HG03175 (cell line): ENCODE data around the gene LUM.

ENCODE experiments used
- ATAC-seq: cut with Tn5 transposase; IDR thresholded peaks from one replicate; pipeline ENCODE4 v1.9.1; 2021; ENCODE audit warnings: mild to moderate bottlenecking, moderate library complexity; ENCODE audit not compliant: unreplicated experiment

LUM gene

GRCh38 chr12:91077228-91077954 lies 33.9 kb downstream of the LUM start:
- ATAC-seq, result no peak

- no peak for ATAC-seq
Measured at GRCh38 chr12:91074851-91075250, 36.4 kb downstream of the LUM start.

- no peak for ATAC-seq
Measured at GRCh38 chr12:91074154-91074709, 37.1 kb downstream of the LUM start.

GRCh38 chr12:91073426-91073825 lies 37.9 kb downstream of the LUM start:
- no peak for ATAC-seq

GRCh38 chr12:91072931-91073330 lies 38.4 kb downstream of the LUM start:
- no peak for ATAC-seq

- ATAC-seq, result no peak
Measured at GRCh38 chr12:91070936-91071335, 40.4 kb downstream of the LUM start.

GRCh38 chr12:91065396-91065795 lies 45.9 kb downstream of the LUM start:
- no peak for ATAC-seq

- no peak for ATAC-seq
Measured at GRCh38 chr12:91064640-91065039, 46.7 kb downstream of the LUM start.

- ATAC-seq, result no peak
Measured at GRCh38 chr12:91061091-91061490, 50.2 kb downstream of the LUM start.

- ATAC-seq, result no peak
Measured at GRCh38 chr12:91059211-91059610, 52.1 kb downstream of the LUM start.

GRCh38 chr12:91058786-91059185 lies 52.5 kb downstream of the LUM start:
- ATAC-seq, result no peak

- no peak for ATAC-seq
Measured at GRCh38 chr12:91057368-91058165, 53.7 kb downstream of the LUM start, which contains the start of gene KERA. KERA (minus strand) TSS chr12:91058024; CDS start chr12:91056281, 1,743 bp downstream.

GRCh38 chr12:91056488-91056887 lies 54.8 kb downstream of the LUM start:
- ATAC-seq, result no peak

GRCh38 chr12:91055976-91056375 lies 55.3 kb downstream of the LUM start:
- ATAC-seq, result no peak

- no peak for ATAC-seq
Measured at GRCh38 chr12:91053951-91054715, 57.2 kb downstream of the LUM start.
